Breast epithelium (tissue), 3 donors: ENCODE measurements around the gene FOXD3.

ENCODE experiments used
- CTCF ChIP-seq, 3 donors: fragments of 450-650 bp; IDR thresholded peaks; one replicate each; pipeline ENCODE4 v1.5.1; 2016 to 2017; ENCODE audit warnings: antibody characterized with exemption in 3 of 3, mild to moderate bottlenecking in 3 of 3, moderate library complexity in 3 of 3
- POLR2A ChIP-seq: fragments of 450-650 bp; IDR thresholded peaks from one replicate; pipeline ENCODE4 v1.6.1; 2016; ENCODE audit warnings: antibody characterized with exemption, mild to moderate bottlenecking, moderate library complexity

GRCh38 chr1:63307196-63307794, 15.1 kb upstream of the FOXD3 start:
- TF ChIP-seq POLR2A, result no peak
- TF ChIP-seq CTCF (IDR thresholded peaks at IDR 0.05), result no peak
